ENCODE data around the gene C17orf58. TPM values are rescaled to one million over a fixed set of nuclear protein-coding genes. Genes with fewer than 3 reads are reported as not detected.
"Not testable (repeated sequence)": the region's sequence is repeated elsewhere in the genome, so short reads cannot be mapped to it uniquely, and the experiment has no call there.

Gene C17orf58
- total RNA-seq, 1 donor from 2014 or later, result 10.9 TPM

DNA sequence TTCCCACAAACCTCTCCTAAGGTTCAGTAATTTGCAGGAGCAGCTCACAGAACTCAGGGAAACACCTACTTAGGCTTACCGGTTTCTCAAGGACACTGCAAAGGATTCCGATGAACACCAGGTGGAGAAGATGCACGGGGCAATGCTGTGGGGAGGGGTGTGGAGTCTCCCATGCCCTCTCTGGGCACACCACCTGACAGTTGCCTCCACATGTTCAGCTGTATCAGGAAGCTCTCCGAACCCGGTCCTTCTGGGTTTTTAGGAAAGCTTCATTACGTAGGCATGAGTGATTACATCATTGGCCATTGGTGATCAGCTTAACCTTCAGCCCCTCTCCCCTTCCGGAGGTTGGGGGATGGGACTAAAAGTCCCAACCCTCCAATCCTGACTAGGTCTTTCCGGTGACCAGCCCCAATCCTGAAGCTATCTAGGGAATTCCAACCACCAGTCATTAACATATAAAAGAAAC lies 21.6 kb downstream of the C17orf58 start:
- Mint-ChIP-seq H3K9me3 (ENCODE audit: low read depth) (no peaks in the 10 kb centered on the region), H3K27ac (no peak overlapping the region)

DNA sequence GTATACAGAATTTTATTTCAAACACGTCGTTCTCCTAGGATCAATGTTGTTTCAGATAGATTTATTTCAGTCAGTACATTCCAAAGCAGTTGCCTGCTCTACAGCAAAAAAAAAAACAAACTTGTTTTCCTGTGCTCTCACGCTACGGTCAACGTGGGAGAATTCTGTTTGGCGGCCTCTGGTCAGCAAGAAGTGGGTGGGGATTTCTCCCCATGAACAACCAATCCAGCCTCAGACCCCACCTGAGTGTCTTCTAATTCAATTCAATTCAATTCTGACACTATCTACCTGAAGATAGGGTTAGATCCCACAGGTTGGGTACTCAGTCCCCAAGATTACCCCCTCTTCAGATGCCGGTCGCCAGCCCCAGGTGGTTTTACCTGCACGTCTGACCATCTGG lies 22.1 kb downstream of the C17orf58 start:
- H3K27ac Mint-ChIP-seq, result no peak overlapping the region
- no peak overlapping the region for H3K4me3 Mint-ChIP-seq (ENCODE audit: low read depth)

More for the DNA sequence above, 21.6 kb downstream of the C17orf58 start:
- no peak overlapping the region for H3K4me3 Mint-ChIP-seq (ENCODE audit: low read depth)
- peaks cover 7% of the 10 kb centered on the region for H3K4me1 Mint-ChIP-seq (ENCODE audit: low read depth)
- no peaks in the 10 kb centered on the region for H3K27me3 Mint-ChIP-seq
- peaks cover 25% of the 10 kb centered on the region for H3K36me3 Mint-ChIP-seq (ENCODE audit: insufficient read depth)
- TF ChIP-seq, protein P1, sequence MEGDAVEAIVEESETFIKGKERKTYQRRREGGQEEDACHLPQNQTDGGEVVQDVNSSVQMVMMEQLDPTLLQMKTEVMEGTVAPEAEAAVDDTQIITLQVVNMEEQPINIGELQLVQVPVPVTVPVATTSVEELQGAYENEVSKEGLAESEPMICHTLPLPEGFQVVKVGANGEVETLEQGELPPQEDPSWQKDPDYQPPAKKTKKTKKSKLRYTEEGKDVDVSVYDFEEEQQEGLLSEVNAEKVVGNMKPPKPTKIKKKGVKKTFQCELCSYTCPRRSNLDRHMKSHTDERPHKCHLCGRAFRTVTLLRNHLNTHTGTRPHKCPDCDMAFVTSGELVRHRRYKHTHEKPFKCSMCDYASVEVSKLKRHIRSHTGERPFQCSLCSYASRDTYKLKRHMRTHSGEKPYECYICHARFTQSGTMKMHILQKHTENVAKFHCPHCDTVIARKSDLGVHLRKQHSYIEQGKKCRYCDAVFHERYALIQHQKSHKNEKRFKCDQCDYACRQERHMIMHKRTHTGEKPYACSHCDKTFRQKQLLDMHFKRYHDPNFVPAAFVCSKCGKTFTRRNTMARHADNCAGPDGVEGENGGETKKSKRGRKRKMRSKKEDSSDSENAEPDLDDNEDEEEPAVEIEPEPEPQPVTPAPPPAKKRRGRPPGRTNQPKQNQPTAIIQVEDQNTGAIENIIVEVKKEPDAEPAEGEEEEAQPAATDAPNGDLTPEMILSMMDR (IDR thresholded peaks at IDR 0.05; ENCODE audit: unreplicated experiment), result no peak
- no peak for DNase-seq (ENCODE audit: low spot score, unreplicated experiment)

DNA sequence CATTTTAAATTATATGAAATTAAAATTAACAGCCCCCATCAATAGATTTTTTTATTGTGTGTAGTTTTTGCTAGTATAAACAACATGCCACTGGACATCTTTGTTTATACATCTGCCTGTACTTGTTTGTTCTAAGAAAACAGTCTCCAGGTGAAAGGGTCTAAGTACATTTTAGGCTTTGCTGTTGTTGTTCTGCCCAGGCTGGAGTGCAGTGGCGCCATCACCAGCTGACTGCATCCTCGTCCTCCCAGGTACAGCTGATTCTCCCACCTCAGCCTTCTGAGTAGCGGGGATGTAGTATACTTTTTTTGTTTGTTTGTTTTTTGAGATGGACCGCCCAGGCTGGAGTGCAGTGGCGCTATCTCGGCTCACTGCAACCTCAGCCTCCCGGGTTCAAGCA lies 25.5 kb downstream of the C17orf58 start:
- H3K4me1 Mint-ChIP-seq (ENCODE audit: low read depth), result peaks cover 7% of the 10 kb centered on the region
- H3K27ac Mint-ChIP-seq, result no peak overlapping the region
- H3K36me3 Mint-ChIP-seq (ENCODE audit: insufficient read depth), result peaks cover 27% of the 10 kb centered on the region
- no peaks in the 10 kb centered on the region for H3K9me3 Mint-ChIP-seq (ENCODE audit: low read depth)
- no peaks in the 10 kb centered on the region for H3K27me3 Mint-ChIP-seq
- no peak overlapping the region for H3K4me3 Mint-ChIP-seq (ENCODE audit: low read depth)
- no peak for DNase-seq (ENCODE audit: low spot score, unreplicated experiment)
- TF ChIP-seq, protein P1 (IDR thresholded peaks at IDR 0.05; ENCODE audit: unreplicated experiment), result no peak

More for the DNA sequence above, 22.1 kb downstream of the C17orf58 start:
- H3K4me1 Mint-ChIP-seq (ENCODE audit: low read depth), result peaks cover 7% of the 10 kb centered on the region
- DNase-seq (ENCODE audit: low spot score, unreplicated experiment), result no peak
- no peaks in the 10 kb centered on the region for H3K27me3 Mint-ChIP-seq
- peaks cover 25% of the 10 kb centered on the region for H3K36me3 Mint-ChIP-seq (ENCODE audit: insufficient read depth)
- no peaks in the 10 kb centered on the region for H3K9me3 Mint-ChIP-seq (ENCODE audit: low read depth)
- TF ChIP-seq, protein P1 (IDR thresholded peaks at IDR 0.05; ENCODE audit: unreplicated experiment), result no peak

DNA sequence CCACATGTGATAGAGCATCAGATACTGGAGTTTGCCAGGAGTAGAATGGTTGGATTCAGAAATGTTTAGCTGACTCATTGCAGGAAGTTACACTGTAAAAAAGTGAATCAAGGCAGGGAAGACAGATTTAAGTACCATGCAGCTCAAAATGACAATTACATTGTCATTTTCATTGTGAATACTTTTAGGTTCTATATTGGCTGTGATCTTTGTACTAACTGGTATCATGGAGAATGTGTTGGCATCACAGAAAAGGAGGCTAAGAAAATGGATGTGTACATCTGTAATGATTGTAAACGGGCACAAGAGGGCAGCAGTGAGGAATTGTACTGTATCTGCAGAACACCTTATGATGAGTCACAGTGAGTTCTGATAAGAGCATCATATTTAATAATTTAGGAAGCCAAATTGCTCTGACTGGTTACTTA lies 33.1 kb downstream of the C17orf58 start:
- DNase-seq (ENCODE audit: low spot score, unreplicated experiment), result peak; percentile 39
- H3K27ac Mint-ChIP-seq, result peak overlapping the region; percentile 80
- not testable (repeated sequence) for H3K4me1 Mint-ChIP-seq (ENCODE audit: low read depth); H3K27me3 Mint-ChIP-seq; H3K9me3 Mint-ChIP-seq (ENCODE audit: low read depth); H3K4me3 Mint-ChIP-seq (ENCODE audit: low read depth)
- TF ChIP-seq, protein P1 (IDR thresholded peaks at IDR 0.05; ENCODE audit: unreplicated experiment), result peak; percentile 73
- peaks cover 29% of the 10 kb centered on the region for H3K36me3 Mint-ChIP-seq (ENCODE audit: insufficient read depth)

DNA sequence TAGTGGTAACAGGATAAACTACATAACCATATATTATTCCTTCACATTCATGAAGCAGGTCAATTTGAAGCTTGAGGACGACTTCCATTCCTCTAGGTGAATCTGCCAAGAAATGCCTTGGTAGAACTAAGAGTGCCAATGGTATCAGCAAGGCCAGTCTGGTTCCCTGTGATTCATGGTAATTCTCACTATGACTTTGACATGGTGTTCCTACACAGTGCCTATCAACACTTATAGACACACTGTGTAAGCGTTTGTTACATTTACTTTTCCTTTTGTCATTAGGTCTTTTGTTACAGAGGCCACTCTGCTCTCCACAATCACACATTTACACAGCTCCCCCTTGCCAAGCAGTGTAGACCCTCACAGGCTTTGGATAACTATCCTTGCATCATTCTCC lies 34.1 kb downstream of the C17orf58 start:
- not testable (repeated sequence) for H3K4me1 Mint-ChIP-seq (ENCODE audit: low read depth); DNase-seq (ENCODE audit: low spot score, unreplicated experiment); H3K4me3 Mint-ChIP-seq (ENCODE audit: low read depth); H3K9me3 Mint-ChIP-seq (ENCODE audit: low read depth); H3K27me3 Mint-ChIP-seq
- Mint-ChIP-seq H3K27ac (peak overlapping the region; percentile 78), H3K36me3 (ENCODE audit: insufficient read depth) (peaks cover 29% of the 10 kb centered on the region)

DNA sequence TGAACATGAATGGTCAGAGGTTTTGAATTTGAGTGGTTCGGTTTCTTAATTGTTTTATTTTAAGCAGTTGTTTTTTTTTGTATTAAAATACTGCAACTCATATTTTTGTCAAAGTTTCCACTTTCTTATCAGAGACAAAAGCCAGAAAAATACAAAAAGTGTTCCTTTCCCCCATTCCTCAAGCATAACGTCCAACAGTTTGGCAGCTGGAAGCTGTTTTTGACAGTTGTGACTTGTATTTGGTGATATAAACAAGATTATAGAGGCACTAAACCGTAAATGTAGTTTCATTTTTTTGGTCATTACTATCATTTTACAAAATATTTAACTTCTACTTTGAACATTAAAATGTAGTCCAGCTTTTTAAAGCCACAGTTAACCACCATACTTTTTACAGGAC lies 36.0 kb downstream of the C17orf58 start:
- not testable (repeated sequence) for DNase-seq (ENCODE audit: low spot score, unreplicated experiment); H3K9me3 Mint-ChIP-seq (ENCODE audit: low read depth); H3K27me3 Mint-ChIP-seq; H3K4me1 Mint-ChIP-seq (ENCODE audit: low read depth); H3K27ac Mint-ChIP-seq; H3K4me3 Mint-ChIP-seq (ENCODE audit: low read depth)
- peaks cover 27% of the 10 kb centered on the region for H3K36me3 Mint-ChIP-seq (ENCODE audit: insufficient read depth)

Measured in progenitor cell of endocrine pancreas (in vitro differentiated cells).